Gastrocnemius medialis (tissue), 4 donors: ENCODE results near the gene IGF2.

Source experiments
- POLR2A ChIP-seq, 2 donors: fragments of 450-650 bp; IDR thresholded peaks; one replicate each; pipeline ENCODE4 v1.6.1; 2017; ENCODE audit warnings: antibody characterized with exemption in 2 of 2, mild to moderate bottlenecking in 2 of 2, moderate library complexity in 2 of 2
- TF ChIP-seq, protein P1 (sequence below), 5 experiments: fragments of 450-650 bp in 3 of 5; fragments of 200-600 bp in 2 of 5; sonication (generic) in 2 of 5; IDR thresholded peaks in 4 of 5; conservative IDR thresholded peaks in 1 of 5; 1 replicate in 4 of 5; 2 replicates in 1 of 5; pipeline ENCODE4 v1.5.1; 2016 to 2019; ENCODE audit warnings: antibody characterized with exemption in 5 of 5, mild to moderate bottlenecking in 3 of 5, moderate library complexity in 3 of 5

DNA sequence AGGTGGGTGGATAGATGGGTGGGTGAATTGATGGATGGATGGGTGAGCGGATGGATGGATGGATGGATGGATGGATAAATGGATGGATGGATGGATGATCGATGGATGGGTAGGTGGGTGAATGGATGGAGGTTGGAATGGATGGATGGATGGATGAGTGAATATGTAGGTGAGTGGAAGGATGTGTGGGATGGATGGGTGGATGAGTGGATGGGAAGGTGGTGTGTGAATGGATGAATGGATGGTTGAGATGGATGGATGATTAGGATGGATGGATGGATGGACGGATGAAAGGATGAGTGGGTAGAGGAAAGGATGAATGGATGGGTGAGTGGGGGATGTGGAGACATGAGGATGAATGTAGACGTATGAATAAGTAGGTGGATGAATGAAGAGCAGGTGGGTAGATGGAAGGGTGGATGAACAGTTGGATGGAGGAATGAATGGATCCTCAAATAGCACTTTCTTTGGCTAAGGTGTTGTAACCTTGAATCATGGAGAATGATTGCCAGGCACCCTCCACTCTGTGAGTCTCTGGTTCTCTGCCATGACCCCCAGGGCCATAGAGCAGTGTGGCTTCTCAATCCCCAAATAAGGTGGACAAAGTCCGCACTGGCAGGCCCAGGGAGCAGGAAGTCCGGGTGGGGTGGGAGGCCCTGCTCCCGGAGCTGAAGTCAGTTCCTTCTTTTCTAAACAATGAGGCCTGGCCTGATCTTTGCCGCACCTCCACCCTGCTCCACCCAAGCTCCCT, 36.9 kb downstream of the IGF2 start:
- TF ChIP-seq POLR2A (IDR thresholded peaks at IDR 0.05) = no peak
- TF ChIP-seq, protein P1, sequence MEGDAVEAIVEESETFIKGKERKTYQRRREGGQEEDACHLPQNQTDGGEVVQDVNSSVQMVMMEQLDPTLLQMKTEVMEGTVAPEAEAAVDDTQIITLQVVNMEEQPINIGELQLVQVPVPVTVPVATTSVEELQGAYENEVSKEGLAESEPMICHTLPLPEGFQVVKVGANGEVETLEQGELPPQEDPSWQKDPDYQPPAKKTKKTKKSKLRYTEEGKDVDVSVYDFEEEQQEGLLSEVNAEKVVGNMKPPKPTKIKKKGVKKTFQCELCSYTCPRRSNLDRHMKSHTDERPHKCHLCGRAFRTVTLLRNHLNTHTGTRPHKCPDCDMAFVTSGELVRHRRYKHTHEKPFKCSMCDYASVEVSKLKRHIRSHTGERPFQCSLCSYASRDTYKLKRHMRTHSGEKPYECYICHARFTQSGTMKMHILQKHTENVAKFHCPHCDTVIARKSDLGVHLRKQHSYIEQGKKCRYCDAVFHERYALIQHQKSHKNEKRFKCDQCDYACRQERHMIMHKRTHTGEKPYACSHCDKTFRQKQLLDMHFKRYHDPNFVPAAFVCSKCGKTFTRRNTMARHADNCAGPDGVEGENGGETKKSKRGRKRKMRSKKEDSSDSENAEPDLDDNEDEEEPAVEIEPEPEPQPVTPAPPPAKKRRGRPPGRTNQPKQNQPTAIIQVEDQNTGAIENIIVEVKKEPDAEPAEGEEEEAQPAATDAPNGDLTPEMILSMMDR (IDR thresholded peaks at IDR 0.05 in 4 of 5, conservative IDR thresholded peaks at IDR 0.05 in 1 of 5) = no peak
